ENCODE measurements around the gene CSNK1A1. TPM values are rescaled to one million over a fixed set of nuclear protein-coding genes. Genes with fewer than 3 reads are reported as not detected.

The CSNK1A1 gene
- polyA plus RNA-seq, 1 donor from 2014 or later = 217 TPM

DNA sequence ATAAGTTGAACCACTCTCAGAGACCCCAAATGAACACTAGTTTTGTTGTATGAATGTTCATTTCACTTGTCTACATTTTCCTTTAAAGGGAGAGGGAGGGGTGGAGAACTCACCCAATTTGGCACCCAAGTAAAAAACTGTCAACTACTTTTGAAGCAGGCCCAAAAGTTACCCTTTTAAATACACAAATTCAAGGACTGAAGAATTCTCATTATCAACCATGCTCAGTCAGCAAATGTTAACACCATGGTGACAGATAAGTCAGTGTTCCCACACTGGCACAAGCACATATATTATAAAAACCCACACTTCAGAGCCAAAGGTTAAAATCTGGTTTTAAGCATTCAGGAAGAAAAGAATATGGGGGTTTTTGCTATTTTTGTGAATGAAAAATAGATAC, 31.6 kb downstream of the CSNK1A1 start:
- H4K20me1 ChIP-seq (ENCODE audit: insufficient read depth) = peaks cover 4% of the 10 kb centered on the region
- H3K27ac ChIP-seq (ENCODE audit: low read length) = no peak overlapping the region
- no peak overlapping the region for H3K4me3 ChIP-seq (ENCODE audit: low read length)
- H3K36me3 ChIP-seq (ENCODE audit: insufficient read depth, low read length) = no peaks in the 10 kb centered on the region
- H3K79me2 ChIP-seq (replicated peaks; ENCODE audit: insufficient read depth, low read length) = peaks cover 82% of the 10 kb centered on the region
- TF ChIP-seq EZH2 (IDR thresholded peaks at IDR 0.05; ENCODE audit: borderline replicate concordance, insufficient read depth, low read length, poor library complexity, severe bottlenecking) (no peak), POLR2AphosphoS5 (IDR thresholded peaks at IDR 0.05) (no peak), SMC3 (conservative IDR thresholded peaks at IDR 0.05; ENCODE audit: poor library complexity) (no peak), EP300 (conservative IDR thresholded peaks at IDR 0.05; ENCODE audit: poor library complexity, severe bottlenecking) (no peak), TAF1 (IDR thresholded peaks at IDR 0.05; ENCODE audit: low read depth) (no peak), RAD21 (conservative IDR thresholded peaks at IDR 0.05) (no peak), MXI1 (conservative IDR thresholded peaks at IDR 0.05; ENCODE audit: poor library complexity, severe bottlenecking) (no peak)
- TF ChIP-seq, protein P1, sequence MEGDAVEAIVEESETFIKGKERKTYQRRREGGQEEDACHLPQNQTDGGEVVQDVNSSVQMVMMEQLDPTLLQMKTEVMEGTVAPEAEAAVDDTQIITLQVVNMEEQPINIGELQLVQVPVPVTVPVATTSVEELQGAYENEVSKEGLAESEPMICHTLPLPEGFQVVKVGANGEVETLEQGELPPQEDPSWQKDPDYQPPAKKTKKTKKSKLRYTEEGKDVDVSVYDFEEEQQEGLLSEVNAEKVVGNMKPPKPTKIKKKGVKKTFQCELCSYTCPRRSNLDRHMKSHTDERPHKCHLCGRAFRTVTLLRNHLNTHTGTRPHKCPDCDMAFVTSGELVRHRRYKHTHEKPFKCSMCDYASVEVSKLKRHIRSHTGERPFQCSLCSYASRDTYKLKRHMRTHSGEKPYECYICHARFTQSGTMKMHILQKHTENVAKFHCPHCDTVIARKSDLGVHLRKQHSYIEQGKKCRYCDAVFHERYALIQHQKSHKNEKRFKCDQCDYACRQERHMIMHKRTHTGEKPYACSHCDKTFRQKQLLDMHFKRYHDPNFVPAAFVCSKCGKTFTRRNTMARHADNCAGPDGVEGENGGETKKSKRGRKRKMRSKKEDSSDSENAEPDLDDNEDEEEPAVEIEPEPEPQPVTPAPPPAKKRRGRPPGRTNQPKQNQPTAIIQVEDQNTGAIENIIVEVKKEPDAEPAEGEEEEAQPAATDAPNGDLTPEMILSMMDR (IDR thresholded peaks at IDR 0.05; ENCODE audit: poor library complexity, severe bottlenecking) = no peak
- TF ChIP-seq, protein P2, sequence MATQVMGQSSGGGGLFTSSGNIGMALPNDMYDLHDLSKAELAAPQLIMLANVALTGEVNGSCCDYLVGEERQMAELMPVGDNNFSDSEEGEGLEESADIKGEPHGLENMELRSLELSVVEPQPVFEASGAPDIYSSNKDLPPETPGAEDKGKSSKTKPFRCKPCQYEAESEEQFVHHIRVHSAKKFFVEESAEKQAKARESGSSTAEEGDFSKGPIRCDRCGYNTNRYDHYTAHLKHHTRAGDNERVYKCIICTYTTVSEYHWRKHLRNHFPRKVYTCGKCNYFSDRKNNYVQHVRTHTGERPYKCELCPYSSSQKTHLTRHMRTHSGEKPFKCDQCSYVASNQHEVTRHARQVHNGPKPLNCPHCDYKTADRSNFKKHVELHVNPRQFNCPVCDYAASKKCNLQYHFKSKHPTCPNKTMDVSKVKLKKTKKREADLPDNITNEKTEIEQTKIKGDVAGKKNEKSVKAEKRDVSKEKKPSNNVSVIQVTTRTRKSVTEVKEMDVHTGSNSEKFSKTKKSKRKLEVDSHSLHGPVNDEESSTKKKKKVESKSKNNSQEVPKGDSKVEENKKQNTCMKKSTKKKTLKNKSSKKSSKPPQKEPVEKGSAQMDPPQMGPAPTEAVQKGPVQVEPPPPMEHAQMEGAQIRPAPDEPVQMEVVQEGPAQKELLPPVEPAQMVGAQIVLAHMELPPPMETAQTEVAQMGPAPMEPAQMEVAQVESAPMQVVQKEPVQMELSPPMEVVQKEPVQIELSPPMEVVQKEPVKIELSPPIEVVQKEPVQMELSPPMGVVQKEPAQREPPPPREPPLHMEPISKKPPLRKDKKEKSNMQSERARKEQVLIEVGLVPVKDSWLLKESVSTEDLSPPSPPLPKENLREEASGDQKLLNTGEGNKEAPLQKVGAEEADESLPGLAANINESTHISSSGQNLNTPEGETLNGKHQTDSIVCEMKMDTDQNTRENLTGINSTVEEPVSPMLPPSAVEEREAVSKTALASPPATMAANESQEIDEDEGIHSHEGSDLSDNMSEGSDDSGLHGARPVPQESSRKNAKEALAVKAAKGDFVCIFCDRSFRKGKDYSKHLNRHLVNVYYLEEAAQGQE (IDR thresholded peaks at IDR 0.05; ENCODE audit: borderline replicate concordance) = no peak
- H2AFZ ChIP-seq (ENCODE audit: low read depth, low read length) = no peak overlapping the region
- H3K9me2 ChIP-seq (ENCODE audit: insufficient read depth, low read length) = no peaks in the 10 kb centered on the region
- H3K27me3 ChIP-seq (ENCODE audit: insufficient read depth, low read depth, low read length) = no peaks in the 10 kb centered on the region
- H3F3A ChIP-seq (ENCODE audit: insufficient read depth, low read length, poor library complexity, severe bottlenecking) = no peaks in the 10 kb centered on the region
- no peak overlapping the region for H3K9ac ChIP-seq (ENCODE audit: low read length)
- no peaks in the 10 kb centered on the region for H3K9me3 ChIP-seq (ENCODE audit: low read length)
- no peak overlapping the region for H3K4me2 ChIP-seq (ENCODE audit: low read length)

DNA sequence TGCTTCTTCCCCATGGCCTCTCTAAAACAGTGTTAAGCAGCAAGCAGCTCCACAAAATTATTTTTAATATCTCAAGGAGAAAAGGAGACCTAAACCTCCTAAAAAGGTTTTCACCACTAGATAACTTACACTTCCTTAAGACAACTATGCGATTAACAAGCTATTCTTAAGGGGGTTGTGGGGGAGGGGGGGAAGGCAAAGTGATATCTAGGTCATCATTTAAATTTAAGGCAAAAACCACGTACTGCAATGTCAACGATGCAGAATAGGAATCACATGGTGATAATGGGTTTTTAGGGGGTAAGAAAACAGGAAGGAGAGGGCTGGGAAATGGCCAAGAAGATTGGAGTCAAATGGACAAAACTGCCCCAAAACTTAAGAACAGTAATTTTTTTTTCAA, 32.6 kb downstream of the CSNK1A1 start:
- Histone ChIP-seq H3K36me3 (ENCODE audit: insufficient read depth, low read length) (no peaks in the 10 kb centered on the region), H3K4me3 (ENCODE audit: low read length) (no peak overlapping the region), H3K79me2 (replicated peaks; ENCODE audit: insufficient read depth, low read length) (peaks cover 75% of the 10 kb centered on the region), H3K27me3 (ENCODE audit: insufficient read depth, low read depth, low read length) (no peaks in the 10 kb centered on the region), H3K27ac (ENCODE audit: low read length) (no peak overlapping the region), H3K9me2 (ENCODE audit: insufficient read depth, low read length) (no peaks in the 10 kb centered on the region), H2AFZ (ENCODE audit: low read depth, low read length) (no peak overlapping the region), H3K4me2 (ENCODE audit: low read length) (no peak overlapping the region), H3F3A (ENCODE audit: insufficient read depth, low read length, poor library complexity, severe bottlenecking) (no peaks in the 10 kb centered on the region), H3K9me3 (ENCODE audit: low read length) (no peaks in the 10 kb centered on the region), H3K9ac (ENCODE audit: low read length) (no peak overlapping the region), H4K20me1 (ENCODE audit: insufficient read depth) (peaks cover 4% of the 10 kb centered on the region)
- TF ChIP-seq, protein P2 (IDR thresholded peaks at IDR 0.05; ENCODE audit: borderline replicate concordance) = no peak
- no peak for TF ChIP-seq POLR2AphosphoS5 (IDR thresholded peaks at IDR 0.05)
- TF ChIP-seq MXI1 (conservative IDR thresholded peaks at IDR 0.05; ENCODE audit: poor library complexity, severe bottlenecking) = no peak
- TF ChIP-seq EZH2 (IDR thresholded peaks at IDR 0.05; ENCODE audit: borderline replicate concordance, insufficient read depth, low read length, poor library complexity, severe bottlenecking) = no peak
- TF ChIP-seq TAF1 (IDR thresholded peaks at IDR 0.05; ENCODE audit: low read depth) = no peak
- TF ChIP-seq, protein P1 (IDR thresholded peaks at IDR 0.05; ENCODE audit: poor library complexity, severe bottlenecking) = no peak
- TF ChIP-seq RAD21 (conservative IDR thresholded peaks at IDR 0.05) = no peak
- TF ChIP-seq SMC3 (conservative IDR thresholded peaks at IDR 0.05; ENCODE audit: poor library complexity) = no peak
- TF ChIP-seq EP300 (conservative IDR thresholded peaks at IDR 0.05; ENCODE audit: poor library complexity, severe bottlenecking) = no peak
